HG02943 (cell line): ENCODE results near the gene BMPR2.
"Not testable (repeated sequence)": the region's sequence is repeated elsewhere in the genome, so short reads cannot be mapped to it uniquely, and the experiment has no call there.

Experiments used
- ATAC-seq: cut with Tn5 transposase; IDR thresholded peaks from one replicate; pipeline ENCODE4 v1.9.1; 2021; ENCODE audit warnings: mild to moderate bottlenecking, low read depth, moderate library complexity; ENCODE audit not compliant: unreplicated experiment

BMPR2 gene

DNA sequence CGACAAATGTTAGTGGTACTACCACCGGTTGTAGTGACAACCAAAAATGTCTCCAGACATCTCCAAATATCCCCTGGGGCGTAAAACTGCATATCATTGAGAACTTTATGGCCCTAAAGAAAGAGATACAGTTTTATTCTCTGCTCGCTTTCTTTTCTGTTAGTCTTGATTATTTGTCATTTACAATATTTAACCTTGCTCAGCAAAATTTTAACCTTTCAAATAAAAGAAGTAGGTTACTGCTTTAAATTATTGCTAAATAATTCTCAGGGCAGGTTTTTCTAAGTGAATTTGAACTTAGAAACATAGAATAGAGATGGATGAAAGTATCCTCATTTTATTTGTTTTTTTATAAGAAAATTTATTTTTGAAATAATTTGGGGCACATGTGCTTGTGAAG is 67.9 kb downstream of the BMPR2 start:
- ATAC-seq, result no peak

DNA sequence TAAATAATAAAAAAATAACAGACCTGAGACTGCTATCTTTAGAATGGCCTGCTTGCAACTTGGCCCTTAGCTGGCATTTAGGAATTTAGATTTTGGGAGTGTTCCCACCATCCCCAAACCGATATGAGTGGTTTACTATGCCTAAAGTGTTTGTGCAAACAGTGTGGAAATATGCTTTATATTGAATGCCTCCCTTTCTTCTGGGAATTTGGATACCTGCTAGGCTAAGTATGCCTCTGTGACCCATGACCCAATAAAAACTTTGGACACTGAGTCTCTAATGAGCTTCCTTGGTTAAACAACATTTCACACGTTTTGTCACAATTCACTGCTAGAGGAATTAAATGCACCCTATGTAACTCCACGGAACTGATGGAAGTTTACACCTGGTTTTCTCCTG is 73.2 kb downstream of the BMPR2 start:
- ATAC-seq, result no peak

DNA sequence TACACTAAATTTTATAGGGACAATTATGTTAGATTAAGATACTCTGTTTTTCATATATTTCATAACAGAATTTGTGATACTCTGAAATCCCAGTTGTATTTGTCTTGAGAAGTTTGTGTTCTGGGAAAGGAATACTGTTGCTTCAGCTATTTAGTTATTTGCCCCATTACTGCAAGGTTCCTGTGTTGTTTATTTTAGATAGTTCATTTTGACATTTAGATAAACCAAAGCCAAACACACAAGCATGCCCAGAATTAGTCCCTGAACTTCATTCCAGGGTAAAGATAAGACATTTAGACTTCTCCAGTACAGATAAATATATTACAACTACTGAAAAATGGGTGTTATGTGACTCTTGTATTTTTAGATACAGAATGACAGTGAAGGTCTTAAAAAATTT is 74.7 kb downstream of the BMPR2 start:
- no peak for ATAC-seq

DNA sequence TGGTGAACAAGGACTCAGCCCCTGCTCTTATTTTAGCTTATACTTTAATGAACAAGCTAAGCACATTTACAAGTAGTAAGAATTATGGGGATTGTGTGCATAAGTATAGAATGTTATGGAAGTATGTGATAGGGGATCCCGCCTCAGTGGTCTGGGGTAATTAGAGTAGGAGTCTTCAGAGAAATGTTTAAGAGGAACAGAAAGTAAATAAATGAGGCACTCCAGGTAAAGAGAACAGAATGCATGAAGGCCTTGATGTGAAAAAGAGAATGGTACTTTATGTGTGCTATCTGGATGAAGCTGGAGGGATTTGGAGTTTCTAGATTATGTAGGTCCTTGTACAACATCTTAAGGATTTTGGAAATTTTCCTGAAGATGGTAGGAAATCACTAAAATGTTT is 76.6 kb downstream of the BMPR2 start:
- no peak for ATAC-seq

DNA sequence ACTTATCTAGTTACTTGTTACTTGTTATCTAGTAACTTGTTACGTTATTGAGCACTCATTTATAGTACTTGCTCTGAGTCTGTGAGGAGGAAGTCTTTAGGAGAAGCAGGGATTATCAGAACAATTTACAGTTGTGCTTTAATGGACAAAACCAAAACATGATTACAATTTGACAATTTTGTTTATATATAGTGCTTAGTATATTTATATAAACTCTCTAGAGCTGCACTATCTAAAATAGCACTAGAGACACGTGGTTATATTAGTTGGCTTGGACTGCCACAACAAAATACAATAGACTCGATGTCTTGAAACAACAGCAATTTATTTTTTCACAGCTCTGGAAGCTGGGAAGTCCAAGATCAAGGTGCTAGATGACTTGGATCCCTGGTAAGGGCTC is 78.4 kb downstream of the BMPR2 start:
- no peak for ATAC-seq

DNA sequence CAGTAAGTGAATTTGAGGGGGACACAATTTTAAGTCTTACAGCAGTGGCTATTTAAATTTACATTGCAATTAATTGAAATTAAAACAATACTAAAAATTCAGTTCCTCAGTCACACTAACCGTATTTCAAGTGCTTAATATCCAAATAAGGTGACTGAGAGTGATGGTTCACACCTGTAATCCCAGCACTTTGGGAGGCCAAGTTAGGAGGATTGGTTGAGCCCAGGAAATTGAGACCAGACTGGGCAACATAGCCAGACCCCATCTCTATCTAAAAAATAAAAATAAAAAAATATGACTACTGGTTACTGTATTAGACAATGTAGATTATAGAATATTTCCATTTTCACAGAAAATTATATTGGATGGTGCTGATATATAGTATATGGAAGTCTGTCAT is 79.0 kb downstream of the BMPR2 start:
- ATAC-seq, result no peak

DNA sequence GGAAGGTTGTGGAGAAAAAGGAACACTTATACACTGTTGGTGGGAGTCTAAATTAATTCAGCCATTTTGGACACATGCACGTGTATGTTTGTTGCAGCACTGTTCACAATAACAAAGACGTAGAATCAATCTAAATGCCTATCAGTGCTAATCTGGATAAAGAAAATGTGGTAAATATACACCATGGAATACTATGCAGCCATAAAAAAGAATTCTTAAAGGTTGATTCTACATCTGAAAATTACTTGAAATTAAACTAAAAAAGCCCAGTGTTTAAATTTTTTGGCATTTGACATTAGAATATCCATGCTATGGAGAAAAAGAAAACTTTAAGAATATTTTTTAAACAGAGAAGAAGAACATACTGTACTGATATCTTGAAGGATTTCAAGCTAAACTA is 84.0 kb downstream of the BMPR2 start:
- ATAC-seq, result no peak

DNA sequence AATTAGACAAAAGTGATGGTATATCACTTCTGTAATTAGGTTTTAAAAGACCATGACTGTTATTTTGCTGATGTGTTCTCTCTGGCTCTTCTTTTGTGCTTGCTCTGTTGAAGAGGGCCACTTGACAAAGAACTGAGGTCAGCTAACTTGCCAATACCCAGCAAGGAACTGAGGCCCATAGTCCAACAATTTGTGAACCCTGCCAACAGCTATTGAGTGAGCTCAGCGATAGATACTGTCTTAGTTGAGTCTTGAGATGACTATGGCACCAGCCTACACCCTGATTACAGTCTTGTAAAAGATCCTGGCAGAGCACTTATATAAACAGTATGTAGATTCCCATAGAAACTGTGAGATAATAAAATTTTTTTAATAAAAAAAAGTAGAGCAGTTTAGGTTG is 103.0 kb downstream of the BMPR2 start:
- no peak for ATAC-seq

DNA sequence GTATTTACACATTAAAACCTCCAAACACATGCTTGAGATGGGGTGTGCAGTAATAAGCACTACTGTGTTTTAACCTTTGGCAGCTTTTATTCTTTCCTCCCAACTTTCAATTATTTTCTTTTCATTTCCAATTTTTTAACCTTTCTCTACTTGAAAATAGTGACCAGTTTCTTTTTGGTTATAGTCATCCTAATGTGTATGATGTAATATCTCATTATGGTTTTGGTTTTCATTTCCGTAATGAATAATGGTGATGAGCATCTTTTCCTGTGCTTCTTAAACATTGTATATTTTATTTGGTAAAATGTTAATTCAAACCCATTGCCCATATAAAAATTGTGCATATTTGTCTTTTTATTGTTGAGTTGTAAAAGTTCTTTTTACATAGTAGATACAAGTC is 103.5 kb downstream of the BMPR2 start:
- ATAC-seq, result no peak

DNA sequence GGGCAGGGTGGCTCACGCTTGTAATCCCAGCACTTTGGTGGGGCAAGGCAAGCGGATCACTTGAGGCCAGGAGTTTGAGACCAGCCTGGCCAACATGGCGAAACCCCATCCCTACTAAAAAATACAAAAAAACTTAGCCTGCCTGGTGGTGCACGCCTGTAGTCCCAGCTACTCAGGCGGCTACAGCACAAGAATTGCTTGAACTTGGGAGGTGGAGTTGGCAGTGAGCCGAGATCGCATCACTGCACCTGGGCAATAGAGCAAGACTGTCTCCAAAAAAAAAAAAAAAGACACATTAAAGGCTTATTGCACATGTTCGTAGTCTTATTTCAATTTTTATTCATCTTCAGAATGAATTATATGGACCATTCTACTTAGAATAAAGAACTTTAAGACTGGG is 110.2 kb downstream of the BMPR2 start:
- ATAC-seq, result no peak

DNA sequence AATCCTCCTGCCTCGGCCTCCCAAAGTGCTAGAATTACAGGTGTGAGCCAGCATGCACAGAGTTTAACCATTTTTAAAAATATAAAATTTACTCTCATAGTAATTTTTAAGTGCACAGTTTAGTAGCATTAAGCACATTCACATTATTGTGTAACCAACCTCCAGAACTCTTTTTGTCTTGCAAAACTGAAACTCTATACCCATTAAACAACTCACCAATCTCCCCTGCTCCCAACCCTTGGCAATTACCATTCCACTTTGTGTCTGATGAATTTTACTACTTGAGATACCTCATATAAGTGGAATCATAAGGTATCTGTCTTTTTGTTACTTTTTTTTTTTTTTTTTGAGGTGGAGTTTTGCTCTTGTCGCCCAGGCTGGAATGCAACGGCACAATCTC is 112.5 kb downstream of the BMPR2 start:
- no peak for ATAC-seq

DNA sequence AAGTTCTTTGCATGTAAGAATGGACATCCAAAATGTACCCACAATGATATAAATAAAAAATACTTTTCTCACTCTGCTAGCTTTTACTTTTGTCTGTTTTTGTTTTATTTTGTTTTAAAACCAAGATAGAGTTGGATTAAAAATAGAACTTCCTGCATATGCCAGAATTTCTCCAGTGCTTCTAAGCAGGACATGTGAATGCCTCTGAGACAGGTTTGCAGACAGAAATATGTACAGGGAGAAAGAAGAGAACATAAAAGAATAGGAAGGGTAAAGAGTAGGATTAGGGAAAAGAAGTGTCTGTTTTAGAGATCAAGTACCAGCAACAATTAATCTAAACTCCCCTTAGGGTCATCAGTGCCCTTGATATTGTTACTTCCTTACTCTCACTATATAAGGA is 114.4 kb downstream of the BMPR2 start:
- no peak for ATAC-seq

DNA sequence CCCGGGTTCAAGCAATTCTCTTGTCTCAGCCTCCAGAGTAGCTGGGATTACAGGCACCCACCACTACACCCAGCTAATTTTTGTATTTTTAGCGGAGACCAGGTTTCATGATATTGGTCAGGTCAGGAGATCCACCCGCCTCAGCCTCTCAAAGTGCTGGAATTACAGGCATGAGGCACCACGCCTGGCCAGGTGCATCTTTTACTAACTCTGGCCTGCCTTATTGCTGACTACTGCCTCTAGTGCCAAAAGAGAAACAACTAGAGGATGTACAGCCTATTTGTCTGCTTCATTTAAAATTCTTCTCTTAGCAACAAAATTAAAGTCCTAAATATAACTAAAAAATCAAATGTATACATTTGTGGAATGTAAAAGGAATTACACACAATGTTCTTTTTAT is 115.4 kb downstream of the BMPR2 start:
- no peak for ATAC-seq

DNA sequence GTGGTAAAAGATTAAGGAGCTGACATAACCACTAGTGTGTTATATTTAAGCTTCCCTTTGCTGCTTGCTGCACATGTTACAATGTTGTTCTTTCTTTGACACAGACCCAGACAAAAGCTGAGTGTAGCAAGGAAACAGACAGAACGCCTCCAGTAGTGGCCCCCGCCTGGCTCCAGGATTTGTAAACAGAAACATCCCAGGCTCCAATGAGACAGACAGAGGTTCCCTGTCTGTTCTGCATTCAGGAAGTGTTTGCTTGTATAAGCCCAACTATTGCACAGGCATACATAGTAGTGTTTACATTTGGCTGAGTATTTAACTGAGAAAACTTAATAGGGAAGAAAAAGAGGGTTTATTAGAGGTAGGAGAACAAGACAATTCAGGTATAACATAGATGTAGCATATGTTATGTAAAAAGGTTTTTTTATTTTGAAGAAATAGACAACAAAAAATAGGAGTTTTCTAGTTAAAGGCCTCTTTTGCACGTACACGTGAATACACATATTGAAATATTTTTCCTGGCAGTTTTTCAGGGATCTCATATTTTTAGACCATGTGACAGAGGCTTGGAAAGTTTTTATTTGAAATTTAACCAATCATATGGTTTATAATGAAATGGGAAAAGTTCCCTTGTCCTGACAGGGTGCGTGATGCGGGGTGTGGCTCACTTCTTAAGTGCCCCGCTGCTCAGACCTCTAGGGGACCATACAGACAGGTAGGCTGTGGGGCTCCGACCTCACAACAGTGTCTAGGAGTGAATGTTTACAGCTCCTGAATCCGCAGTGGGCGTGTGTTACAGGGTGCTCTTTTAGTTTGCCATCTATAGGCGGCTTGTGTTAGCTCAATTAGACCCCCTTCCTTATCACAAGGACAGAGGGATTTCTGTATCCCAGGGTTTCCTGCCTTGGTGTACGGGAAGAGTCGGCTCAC is 118.4 kb downstream of the BMPR2 start:
- ATAC-seq, result no peak

DNA sequence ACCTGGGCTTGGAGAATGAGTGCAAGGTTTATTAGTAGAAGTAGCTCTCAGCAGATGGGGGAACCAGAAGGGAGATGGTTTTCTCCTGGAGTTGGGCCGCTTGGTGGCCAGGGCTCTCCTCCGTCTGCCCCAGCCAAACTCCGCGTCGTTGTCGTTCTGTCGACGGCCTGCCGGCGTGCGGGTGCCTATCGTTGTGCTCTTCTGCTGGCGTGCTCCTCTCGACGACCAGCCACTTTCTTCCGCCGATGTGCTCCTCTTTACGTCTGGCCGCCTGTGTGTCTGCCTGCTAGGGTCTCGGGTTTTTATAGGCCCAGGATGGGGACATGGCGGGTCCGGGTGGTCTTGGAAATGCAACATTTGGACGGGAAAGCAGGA is 119.1 kb downstream of the BMPR2 start:
- ATAC-seq, result no peak

DNA sequence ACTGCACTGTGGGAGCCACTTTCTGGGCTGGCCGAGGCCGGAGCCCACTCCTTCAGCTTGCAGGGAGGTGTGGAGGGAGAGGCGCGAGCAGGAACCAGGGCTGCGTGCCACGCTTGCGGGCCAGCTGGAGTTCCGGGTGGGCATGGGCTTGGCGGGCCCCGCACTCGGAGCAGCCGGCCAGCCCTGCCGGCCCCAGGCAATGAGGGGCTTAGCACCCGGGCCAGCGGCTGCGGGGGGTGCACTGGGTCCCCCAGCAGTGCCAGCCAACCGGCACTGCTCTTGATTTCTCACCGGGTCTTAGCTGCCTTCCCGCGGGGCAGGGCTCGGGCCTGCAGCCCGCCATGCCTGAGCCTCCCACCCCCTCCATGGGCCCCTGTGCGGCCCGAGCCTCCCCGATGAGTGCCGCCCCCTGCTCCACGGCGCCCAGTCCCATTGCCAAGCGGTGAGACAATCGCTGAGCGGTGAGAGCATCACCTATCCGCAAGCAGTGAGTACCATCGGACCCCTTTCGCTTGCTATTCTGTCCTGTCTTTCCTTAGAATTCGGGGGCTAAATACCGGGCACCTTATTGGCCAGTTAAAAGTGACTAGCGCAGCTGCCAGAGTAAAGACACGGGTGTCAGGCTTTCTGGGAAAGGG is 120.8 kb downstream of the BMPR2 start:
- not testable (repeated sequence) for ATAC-seq

DNA sequence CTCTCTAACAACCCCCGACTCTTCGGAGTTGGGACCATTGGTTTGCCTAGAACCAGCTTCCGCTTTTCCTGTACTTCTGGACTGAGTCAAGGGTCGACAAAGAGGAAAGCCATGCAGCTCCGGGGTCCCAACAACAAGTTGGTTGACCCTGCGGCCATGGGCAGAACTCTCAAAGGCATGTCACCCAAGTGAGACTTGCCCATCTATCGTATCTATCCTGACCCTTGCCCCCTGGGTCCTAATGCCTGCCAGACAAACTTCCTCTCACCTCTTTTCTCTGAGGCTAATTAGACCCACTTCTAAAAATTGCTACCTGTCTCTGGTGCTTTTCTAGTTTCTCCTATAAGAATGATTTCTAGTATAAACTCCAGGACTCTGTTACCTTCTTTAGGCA is 121.3 kb downstream of the BMPR2 start:
- ATAC-seq, result not testable (repeated sequence)

DNA sequence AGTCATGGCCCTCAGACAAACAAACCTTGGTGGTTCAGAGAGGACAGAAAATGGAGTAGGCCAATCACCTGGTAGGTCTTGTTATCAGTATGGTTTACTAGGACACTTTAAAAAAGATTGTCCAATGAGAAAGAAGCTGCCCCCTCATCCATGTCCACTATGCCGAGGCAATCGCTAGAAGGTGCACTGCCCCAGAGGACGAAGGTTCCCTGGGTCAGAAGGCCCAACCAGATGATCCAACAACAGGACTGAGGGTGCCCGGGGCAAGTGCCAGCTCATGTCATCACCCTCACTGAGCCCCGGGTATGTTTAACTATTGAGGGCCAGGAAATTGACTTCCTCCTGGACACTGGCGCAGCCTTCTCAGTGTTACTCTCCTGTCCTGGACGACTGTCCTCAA is 123.7 kb downstream of the BMPR2 start:
- not testable (repeated sequence) for ATAC-seq

DNA sequence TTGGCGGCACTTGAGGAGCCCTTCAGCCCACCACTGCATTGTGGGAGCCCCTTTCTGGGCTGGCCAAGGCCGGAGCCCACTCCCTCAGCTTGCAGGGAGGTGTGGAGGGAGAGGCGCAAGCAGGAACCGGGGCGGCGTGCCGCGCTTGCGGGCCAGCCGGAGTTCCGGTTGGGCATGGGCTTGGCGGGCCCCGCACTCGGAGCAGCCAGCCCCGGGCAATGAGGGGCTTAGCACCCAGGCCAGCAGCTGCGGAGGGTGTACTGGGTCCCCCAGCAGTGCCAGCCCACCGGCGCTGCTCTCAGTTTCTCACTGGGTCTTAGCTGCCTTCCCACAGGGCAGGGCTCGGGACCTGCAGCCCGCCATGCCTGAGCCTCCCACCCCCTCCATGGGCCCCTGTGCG is 127.1 kb downstream of the BMPR2 start:
- not testable (repeated sequence) for ATAC-seq

DNA sequence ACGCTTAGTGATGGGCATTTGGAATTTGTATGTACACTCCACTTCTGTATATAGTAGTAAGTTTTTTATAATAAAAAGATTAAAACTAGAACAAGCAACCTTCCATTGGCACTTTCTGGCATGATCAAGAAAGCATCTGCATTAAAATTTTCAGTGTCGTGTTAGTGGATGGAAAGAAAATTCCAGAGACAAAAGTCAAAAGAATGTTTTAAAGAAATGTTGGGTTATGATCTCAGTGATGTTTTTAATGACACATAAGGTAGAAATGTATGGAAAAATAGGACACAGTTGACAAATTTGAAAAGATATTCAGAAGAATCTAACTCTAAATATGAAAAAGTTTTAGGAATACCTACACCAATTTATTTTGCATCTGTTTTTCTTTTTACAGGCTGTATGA is 132.6 kb downstream of the BMPR2 start:
- no peak for ATAC-seq

DNA sequence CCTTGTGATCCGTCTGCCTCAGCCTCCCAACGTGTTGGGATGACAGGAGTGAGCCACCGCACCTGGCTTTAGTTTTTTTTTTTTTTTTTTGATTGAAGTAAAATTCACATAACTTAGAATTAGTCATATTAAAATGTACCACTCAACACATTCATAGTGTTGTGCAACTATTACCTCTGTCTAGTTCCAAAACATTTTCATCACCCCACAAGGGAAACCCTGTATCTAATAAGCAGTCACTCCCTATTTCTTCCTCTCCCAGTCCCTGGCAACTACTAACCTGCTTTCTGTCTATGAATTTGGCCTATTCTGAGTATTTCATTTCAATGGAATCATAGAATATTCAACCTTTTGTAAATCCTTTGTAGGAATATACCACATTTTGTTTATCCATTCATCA is 134.8 kb downstream of the BMPR2 start:
- no peak for ATAC-seq

DNA sequence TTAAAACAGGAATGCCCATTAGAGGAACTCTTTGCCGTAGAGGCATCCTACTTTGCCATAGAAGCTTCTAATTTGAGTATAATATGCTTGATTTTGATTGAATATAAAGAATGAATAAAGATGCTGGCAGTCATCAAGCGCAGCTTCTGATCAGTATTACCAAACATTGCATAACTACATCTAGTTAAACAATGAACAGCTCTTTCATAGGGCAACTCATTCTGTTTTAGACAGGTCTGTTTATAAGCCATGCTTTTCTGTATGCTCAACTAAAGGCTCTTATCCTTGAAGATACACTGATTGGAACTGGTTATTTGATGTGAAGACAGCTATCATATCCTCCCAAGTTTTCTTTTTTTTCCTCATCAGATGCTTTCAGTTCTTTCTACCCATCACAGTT is 136.0 kb downstream of the BMPR2 start:
- no peak for ATAC-seq
